Activated CD4-positive, alpha-beta T cell treated with anti-CD3 and anti-CD28 coated beads for 48 hours (primary cell): ENCODE results near the gene CD2AP.

ENCODE experiments used
- DNase-seq: peaks from one replicate; pipeline ENCODE4 v3.0.0-alpha.2; 2020

The CD2AP gene

DNA sequence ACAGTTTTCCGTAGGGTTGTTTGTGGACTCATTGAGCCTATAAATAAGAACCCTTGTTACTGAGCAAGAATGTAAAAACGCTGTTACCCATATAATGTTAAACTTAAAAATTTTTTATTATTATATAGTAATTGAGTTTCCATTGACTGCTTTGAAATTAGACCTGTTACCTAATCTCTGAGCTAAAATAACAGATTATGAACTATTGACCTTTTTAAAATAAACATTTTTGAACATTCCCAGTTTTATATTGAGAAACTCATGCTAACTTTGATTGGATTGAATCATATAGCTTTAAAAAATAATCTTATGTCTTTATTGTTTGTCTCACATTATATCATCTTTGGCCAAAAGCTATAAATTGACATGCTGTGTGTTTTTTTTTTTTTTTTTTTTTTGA, 95.5 kb downstream of the CD2AP start:
- no peak for DNase-seq

DNA sequence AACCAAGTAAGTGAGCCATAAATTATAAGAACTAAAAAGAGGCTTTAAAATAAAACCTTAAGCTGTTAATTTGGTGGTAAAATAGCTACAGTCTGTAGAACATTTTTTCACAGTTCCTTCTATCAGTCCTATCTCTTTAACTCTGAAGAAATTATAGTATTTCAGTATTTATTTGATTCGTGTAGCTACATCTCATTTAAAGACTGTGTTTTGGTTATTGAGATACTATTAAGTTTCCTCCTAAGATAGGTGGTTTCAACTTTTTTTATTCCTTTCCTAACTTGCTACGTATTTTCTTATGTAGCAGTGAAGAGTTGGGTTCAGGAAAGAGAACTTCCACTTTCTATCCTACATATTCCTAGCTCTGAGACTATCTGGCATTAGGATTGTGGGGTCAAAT, 97.2 kb downstream of the CD2AP start:
- no peak for DNase-seq

DNA sequence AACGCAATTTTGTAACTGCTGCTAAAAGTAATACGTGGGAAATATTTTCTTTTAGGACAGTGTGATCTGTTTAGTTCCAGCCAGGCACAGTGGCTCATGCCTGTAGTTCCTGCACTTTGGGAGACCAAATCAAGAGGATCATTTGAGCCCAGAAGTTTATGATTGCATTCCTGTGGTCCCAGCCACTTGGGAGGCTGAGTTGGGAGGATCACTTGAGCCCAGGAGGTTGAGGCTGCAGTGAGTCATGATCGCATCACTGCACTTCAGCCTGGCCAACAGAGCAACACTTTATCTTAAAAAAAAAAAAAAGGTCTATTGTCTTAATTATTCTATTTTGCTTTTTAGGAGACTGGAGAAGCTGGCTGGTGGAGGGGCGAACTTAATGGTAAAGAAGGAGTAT, 101.5 kb downstream of the CD2AP start:
- DNase-seq: no peak

DNA sequence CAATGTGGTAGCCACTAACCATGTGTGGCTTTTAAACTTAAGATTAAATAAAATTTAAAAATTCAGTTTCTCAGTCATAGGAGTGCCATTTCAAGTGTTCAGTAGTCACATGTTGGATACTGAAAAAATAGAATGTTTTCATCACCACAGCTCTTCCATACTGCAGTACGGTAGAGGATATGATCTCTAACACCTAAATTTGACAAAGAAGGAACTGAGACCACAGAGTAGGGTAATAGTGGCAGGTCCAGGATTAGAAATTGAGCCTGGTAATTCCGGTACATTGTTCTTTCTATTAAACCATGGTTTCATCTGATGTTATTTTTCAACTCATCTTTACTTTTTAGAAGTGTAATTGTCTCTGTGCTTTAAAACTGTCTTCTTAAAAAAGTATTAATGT, 104.0 kb downstream of the CD2AP start:
- DNase-seq: no peak

DNA sequence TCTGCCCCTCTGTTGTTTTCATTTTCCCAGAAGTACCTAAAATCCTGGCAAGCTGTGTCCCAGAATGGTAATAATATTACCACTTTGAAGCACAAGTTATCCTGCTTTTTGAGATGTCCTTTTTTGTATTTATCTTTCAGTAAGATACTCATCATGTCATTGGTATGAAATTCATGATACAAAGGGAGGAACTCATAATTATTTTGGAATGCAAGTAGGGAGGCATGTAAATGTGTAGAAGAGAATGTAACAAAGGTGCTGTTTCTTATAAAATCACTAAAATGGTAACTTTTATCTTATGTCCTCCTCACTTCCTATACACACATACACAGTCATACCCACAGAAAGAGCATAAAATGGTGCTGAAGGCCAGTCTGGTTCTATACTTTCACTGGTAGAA, 109.9 kb downstream of the CD2AP start:
- no peak for DNase-seq

- DNase-seq: no peak
These were observed 114.7 kb downstream of the CD2AP start for GRCh38 chr6:47592131-47592840.

- DNase-seq: no peak
These were observed 116.4 kb downstream of the CD2AP start for GRCh38 chr6:47593979-47594378.

DNA sequence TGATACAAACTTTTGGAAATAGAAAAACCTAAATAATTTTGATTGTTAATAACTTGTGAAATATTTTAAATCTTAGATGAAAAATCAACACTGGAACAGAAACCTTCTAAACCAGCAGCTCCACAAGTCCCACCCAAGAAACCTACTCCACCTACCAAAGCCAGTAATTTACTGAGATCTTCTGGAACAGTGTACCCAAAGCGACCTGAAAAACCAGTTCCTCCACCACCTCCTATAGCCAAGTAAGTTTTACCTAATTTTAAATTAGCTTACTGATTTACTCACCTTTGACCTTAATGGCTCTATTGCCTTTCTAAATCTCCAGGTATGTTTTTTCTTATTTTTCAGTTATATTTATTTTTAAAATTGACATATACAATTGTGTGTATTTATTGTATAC, 118.2 kb downstream of the CD2AP start:
- no peak for DNase-seq

DNA sequence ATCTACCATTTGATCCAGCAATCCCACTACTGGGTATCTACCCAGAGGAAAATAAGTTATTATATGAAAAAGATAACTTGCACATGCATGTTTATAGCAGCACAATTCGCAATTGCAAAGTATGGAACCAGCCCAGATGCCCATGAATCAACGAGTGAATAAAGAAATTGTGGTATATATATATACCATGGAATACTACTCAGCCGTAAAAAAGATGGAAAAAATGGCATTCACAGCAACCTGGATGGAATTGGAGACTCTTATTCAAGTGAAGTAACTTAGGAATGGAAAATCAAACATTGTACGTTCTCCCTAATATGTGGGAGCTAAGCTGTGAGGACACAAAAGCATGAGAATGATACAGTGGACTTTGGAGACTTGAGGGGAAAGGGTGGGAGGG, 120.8 kb downstream of the CD2AP start:
- no peak for DNase-seq

DNA sequence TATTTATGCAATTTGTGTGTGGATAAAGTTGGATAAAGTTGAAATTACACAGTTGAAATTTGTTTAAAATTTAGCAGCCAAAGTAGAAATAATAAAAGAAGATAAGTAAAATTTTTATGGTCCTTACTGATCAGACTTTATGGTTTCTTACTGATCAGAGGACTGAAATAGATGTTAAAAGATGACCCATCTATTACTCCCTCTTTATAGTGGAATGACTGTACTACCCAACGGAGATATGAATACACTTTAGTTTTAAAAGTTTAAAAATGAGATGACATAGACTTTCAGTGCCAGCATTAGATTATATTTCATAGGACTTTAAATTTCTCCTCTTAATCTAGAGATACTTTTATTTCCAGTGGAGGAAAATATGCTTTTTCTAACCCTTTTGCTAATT, 121.9 kb downstream of the CD2AP start:
- DNase-seq: no peak

- DNase-seq: no peak
These were observed 125.6 kb downstream of the CD2AP start for GRCh38 chr6:47603227-47603626.

DNA sequence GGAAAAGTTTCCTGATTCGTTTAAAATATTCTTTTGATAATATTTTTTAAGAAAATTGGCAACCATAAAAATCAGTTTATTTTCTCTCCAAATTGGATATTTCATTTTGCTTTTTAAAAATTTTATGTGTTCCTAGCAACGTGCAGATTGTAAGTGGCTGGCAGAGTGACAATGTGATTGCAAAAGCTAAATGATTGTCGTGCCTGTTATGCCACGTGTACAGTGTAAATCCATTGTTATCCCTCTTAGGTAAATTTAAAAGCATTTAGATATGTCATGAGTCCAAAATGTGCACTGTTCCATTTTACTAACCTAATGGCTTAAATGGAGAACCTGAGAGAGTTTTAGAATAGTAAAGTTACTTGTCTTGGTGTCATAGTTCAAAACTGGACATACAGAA, 126.4 kb downstream of the CD2AP start:
- DNase-seq: no peak

DNA sequence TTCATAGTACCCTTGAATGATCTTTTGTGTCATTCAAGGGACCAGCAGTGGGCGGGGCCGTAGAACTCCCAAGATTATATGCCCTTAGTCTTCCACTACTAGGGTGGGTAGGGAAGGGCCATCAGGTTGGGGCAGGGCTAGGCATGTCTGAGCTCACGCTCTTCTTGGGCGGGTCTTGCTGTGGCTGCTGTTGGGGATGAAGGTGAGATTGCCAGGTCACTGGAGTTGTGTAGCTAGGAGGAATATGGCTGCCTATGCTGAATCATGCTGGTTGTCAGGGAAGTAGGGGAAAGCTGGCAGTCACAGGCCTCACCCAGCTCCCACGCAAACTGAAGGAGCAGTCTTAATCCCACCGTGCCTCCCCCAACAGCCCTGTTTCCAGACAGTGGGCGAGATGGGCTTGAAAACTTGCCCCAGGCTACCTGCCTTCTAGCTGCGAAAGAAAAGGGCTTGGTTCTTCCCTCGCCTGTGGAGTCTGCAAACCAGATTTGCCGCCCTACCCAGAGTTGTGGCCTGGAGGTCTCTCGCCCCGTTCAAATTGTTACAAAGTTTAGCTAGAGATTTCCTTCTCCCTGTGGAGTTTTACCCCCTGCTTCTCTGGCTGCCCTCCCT, 144.4 kb downstream of the CD2AP start:
- no peak for DNase-seq

GRCh38 chr6:47626782-47627181, 149.2 kb downstream of the CD2AP start:
- no peak for DNase-seq

GRCh38 chr6:47628448-47629272, 151.1 kb downstream of the CD2AP start:
- DNase-seq: no peak

GRCh38 chr6:47629954-47630353, 152.4 kb downstream of the CD2AP start:
- no peak for DNase-seq

DNA sequence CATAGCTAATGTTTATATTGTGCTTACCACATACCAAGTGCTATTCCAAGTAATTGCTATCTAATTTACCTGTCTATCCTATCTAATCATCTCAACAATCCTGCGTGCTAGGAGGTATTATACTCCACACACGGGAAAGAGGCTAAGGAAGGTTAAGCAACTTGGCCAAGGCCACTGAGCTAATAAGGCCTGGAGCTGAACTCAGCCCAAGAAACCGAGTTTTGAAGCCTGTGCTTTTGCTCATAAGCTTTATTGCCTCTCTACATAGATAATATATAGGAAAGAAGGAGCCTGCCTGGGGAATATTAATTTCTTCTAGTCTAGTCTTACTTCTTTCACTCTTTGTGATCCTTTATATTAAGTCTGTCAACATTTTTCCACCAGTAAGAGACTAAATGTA, 153.0 kb downstream of the CD2AP start:
- DNase-seq: no peak

DNA sequence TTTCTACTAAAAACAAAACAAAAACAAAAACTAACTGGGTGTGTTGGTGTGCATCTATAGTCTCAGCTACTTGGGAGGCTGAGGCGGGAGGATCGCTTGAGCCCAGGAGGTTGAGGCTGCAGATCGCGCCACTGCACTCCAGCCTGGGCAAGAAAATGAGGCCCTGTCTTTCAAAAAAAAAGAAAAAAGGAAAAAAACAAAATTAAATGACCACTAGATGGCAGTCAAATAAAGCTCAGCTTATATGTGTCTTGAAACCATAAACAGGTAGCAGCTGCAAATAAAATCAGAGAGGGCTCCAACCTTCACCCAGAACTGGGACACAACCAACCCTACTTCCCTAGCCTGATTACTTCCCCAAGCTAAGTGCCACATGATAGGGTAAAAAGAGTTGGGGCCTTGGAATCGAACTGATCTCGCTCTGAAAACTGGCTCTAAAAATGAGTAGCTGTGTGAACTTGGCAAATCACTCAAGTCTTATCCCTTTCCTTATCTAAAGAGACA, 153.7 kb downstream of the CD2AP start:
- DNase-seq: no peak

GRCh38 chr6:47631797-47632196, 154.2 kb downstream of the CD2AP start:
- DNase-seq: no peak

DNA sequence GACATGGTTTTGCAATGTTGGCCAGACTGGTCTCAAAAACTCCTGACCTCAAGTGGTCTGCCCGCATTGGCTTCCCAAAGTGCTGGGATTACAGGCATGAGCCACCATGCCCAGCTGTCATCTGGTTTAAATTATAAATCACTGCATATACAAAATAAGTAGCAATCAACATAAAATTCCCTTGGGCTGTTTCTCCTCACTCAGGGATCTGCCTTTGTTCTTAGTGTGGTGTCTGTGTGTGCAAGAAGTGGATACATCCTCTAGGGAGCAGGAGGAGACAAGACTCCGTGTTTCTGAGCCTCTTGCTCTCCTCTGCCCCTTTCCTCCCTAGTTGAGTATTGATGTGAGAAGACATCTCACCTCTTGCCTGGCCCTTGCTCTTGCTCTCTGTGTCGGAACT, 155.6 kb downstream of the CD2AP start:
- DNase-seq: no peak

DNA sequence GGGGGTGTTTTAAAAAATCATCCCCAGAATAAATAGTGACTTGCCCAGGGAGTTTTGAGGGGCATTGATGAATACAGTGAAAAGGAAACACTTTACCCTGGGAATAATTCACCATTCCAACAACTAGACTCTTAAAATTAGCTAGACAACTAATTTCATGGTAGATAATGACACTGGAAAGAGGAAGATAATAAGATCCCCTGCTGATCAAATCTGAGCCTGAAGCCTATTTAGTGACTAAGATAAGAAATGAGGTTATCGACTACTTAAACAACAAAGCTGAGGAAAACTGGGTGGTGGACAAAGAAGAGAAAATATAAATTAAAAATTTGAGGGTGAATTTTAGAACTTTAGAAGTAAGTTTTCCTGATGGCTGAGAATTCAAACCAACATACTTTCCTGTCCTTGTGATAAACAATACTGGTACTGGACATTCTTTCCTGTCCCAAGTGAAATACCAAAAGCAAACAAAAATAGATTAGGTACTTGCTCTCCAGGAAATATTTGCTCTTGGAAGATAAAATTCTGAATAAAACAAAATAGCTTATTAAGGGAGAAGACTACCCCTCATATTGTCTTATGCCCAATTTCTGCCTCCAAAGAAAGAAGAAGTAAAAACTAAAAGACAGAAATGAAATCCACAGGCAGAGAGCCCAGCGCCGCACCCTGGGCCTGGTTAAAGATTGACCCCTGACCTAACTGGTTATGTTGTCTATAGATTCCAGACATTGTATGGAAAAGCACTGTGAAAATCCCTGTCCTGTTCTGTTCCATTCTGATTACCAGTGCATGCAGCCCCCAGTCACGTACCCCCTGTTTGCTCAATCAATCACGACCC, 156.8 kb downstream of the CD2AP start:
- DNase-seq: no peak

DNA sequence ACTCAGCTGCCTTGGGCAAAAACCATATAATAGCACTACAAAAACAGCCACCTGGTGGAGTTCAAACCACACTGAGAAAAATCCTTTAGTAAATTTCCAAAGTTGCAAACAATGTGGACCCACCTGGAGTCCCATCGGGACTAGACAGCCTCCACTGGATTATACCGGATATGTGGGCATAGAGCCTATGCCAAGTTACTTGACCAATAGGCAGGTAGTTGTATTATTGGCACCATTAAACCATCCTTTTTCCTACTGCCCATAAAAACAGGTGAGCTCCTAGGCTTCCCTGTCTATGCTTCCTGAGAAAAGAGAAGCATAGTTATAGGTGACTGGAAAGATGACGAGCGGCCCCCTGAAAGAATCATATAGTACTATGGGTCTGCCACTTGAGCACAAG, 169.1 kb downstream of the CD2AP start:
- DNase-seq: no peak

DNA sequence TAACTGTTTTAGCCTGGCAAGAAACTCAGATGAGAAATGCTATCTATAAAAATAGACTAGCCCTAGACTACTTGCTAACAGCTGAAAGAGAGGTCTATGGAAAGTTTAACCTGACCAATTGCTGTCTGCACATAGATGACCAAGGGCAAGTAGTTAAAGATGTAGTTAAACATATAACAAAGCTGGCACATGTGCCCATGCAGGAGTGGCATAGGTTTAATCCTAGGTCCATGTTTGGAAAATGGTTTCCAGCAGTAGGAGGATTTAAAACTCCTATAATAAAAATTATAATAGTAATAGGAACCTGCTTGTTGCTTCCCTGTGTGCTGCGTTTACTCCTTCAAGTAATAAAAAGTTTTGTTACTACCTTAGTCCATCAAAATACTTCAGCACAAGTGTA, 169.6 kb downstream of the CD2AP start:
- DNase-seq: no peak
